ENCODE measurements around the gene LCE1D. TPM values are rescaled to one million over a fixed set of nuclear protein-coding genes. Genes with fewer than 3 reads are reported as not detected.

Gene LCE1D, protein sequence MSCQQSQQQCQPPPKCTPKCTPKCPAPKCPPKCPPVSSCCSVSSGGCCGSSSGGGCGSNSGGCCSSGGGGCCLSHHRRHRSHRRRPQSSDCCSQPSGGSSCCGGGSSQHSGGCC
- not detected in 2 replicates for total RNA-seq

DNA sequence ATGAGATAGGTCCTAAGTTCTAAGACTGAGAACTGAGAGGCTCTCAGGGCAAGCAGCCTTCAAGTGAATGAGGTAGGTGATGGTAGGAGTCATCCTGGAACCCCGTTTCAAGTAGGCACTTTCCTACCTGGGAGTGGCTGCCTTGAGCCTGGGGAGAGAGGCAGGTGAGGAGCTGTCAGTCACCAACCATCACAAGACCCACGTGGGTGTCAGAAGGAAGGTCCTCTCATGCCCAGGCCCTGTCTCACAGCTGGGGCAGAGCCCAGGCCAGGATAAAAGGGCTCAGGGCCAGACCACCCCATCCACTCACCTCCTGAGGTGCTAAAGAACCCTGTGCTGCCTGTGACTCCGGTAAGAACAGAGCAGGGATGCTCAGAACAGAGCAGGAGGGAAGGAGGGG is at the start of gene LCE1D:
Gene LCE1D (plus strand): TSS at position 301 of the 400 bp plus-strand sequence. CDS start 1,074 bp downstream, outside the sequence.

DNA sequence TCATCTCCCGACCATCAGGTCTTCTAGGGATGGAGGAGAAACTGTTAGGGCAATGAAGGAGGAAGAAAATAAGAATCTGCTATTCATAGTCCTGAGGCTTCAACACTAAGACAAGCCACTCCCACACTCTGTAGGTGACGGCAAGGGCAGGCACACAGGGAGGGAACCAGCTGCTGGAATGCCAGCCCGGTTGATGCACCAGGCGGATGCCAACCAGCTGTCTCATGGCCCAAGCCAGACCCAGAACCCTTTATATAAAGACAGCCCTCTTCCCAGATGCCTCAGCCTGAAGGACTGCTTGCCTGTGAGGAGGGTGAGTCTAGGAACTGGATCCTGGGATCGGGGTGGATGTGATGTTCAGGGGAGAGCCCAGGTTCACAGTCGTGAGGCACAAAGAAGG is 38.8 kb upstream of the LCE1D start, which contains the start of gene KPRP:
Gene KPRP (plus strand): TSS at position 279 of the 400 bp plus-strand sequence. CDS start 1,564 bp downstream, outside the sequence.

DNA sequence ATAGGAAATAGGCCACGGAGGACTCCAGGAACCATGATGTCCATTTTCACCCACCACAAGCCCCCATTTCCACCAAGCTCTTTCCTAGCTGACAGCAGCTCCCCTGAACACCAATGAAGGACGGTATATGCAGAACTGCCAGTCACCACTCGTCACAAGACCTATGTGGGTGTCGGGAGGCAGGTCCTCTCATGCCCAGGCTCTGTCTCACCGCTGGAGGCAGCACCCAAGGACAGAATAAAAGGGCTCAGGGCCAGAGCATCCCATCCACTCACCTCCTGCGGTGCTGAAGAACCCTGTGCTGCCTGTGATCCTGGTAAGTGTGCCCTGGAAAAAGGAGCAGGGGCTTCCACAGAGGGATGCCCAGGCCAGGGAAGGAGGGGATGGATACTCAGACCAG is 21.6 kb upstream of the LCE1D start, which contains the start of gene LCE1F:
Gene LCE1F (plus strand): TSS at position 266 of the 400 bp plus-strand sequence. CDS start 1,232 bp downstream, outside the sequence.

DNA sequence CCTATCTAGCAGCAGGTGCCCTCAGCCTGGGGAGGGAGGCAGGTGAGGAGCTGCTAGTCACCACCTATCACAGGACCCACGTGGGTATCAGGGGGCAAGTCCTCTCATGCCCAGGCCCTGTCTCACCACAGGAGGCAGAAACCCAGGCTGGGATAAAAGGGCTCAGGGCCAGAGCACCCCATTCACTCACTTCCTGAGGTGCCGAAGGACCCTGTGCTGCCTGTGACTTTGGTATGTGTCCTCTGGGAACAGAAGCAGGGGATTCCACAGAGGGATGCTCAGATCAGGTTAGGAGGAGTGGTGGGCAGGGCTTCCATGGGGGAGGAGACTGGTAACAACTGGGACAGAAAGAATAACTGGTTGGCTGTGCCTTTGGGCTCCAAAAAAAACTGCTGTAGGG is 10.4 kb upstream of the LCE1D start, which contains the start of gene LCE1E:
Gene LCE1E (plus strand): TSS at position 181 of the 400 bp plus-strand sequence. CDS start 1,043 bp downstream, outside the sequence.

DNA sequence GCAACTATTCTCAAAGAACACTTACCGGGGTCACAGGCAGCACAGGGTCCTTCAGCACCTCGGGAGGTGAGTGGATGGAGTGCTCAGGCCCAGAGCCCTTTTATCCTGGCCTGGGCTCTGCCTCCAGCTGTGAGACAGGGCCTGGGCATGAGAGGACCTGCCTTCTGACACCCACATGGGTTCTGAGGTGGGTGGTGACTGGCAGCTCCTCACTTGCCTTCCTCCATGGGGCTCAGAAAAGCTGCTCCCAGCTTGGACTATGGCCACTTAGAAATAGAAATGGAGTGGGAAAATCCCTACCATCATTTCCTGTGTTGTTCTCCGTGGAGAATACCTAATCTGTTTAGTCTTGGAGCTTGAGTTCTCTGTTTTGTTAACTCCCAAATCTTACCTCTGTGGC is 10.1 kb downstream of the LCE1D start, which contains the start of gene LCE1C:
Gene LCE1C (minus strand): TSS at position 76 of the 400 bp plus-strand sequence. CDS start 1,173 bp downstream, outside the sequence.

DNA sequence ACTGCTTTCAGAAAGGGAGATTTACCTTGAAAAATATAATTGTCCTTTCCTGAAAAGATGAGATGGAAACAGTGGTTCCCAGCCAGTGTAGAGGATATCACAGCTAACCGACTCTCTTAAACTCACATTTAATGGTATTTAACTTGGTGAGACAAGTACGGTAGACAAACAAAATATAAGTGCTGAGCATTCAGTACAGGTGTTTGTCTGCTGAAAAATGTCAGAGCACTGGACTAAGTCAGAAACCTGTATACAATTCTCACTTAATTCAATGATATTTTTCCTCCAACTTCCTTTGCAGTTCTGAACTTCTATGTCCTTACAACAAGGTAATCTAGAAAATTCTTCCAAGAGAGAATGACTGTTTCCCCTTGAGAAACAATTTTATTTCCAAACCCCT is 15.2 kb downstream of the LCE1D start, which contains the start of gene LCE1B:
Gene LCE1B (plus strand): TSS at position 301 of the 400 bp plus-strand sequence. CDS start 476 bp downstream, outside the sequence.

DNA sequence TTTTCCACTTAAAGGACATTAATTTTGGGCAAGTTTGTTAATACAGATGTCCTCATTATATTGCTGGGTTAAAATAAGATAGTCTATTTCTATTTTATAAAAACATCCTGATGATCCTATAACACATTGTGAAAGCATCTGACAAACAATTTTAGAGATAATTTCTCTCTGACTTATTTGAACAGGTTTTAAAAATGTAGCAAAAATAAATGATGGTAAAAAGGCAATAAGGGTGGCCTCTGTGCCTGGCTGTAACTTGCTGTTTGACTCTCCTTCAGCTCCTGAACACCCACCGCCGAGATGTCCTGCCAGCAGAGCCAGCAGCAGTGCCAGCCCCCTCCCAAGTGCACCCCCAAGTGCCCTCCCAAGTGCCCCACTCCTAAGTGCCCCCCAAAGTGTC is 30.7 kb downstream of the LCE1D start, which contains the start of gene LCE1A:
Gene LCE1A (plus strand): TSS at position 301 of the 400 bp plus-strand sequence. CDS start 0 bp downstream, at position 301.

DNA sequence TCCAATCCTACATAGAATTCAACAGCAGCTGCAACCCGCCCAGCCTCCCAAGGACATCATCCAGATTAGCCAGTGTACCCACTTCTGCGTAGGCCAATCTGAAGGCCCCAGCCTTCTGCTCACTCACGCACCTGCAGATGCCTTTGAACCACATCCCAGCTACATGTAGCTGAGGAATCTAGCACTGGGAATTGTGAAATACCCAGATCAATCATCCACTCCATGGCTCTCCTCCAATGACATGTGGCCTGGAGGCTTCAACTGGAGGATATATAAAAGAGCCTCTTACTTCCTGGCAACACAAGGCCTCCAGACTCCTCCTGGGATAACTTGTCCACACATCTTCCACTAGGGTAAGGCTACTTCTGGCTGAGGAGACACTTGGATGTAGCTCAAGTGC is 46.0 kb downstream of the LCE1D start, which contains the start of gene LCE6A:
Gene LCE6A (plus strand): TSS at position 301 of the 400 bp plus-strand sequence. CDS start 665 bp downstream, outside the sequence.

Other genes starting within 250 kb of the LCE1D start
- not detected in 2 replicates for gene LCE3E, start 229.9 kb upstream of the LCE1D start, total RNA-seq
- not detected in 2 replicates for gene LCE3D, start 216.2 kb upstream of the LCE1D start, total RNA-seq
- not detected in 2 replicates for gene LCE3C, start 196.5 kb upstream of the LCE1D start, total RNA-seq
- gene LCE3B, start 182.9 kb upstream of the LCE1D start, total RNA-seq = not detected in 2 replicates
- not detected in 2 replicates for gene LCE3A, start 173.6 kb upstream of the LCE1D start, total RNA-seq
- gene LCE2D, start 133.3 kb upstream of the LCE1D start, total RNA-seq = not detected in 2 replicates
- not detected in 2 replicates for gene LCE2C, start 121.4 kb upstream of the LCE1D start, total RNA-seq
- gene LCE2B, start 110.6 kb upstream of the LCE1D start, total RNA-seq = not detected in 2 replicates
- gene LCE2A, start 98.4 kb upstream of the LCE1D start, total RNA-seq = not detected in 2 replicates
- not detected in 2 replicates for gene LCE4A, start 88.6 kb upstream of the LCE1D start, total RNA-seq
- gene KPRP, start 38.7 kb upstream of the LCE1D start, total RNA-seq = not detected in 2 replicates
- not detected in 2 replicates for gene LCE1F, start 21.6 kb upstream of the LCE1D start, total RNA-seq
- gene LCE1E, start 10.5 kb upstream of the LCE1D start, total RNA-seq = not detected in 2 replicates
- not detected in 2 replicates for gene LCE1C, start 9.9 kb downstream of the LCE1D start, total RNA-seq
- not detected in 2 replicates for gene LCE1B, start 15.2 kb downstream of the LCE1D start, total RNA-seq
- gene LCE1A, start 30.8 kb downstream of the LCE1D start, total RNA-seq = not detected in 2 replicates
- gene LCE6A, start 46.1 kb downstream of the LCE1D start, total RNA-seq = not detected in 2 replicates
- gene LCE7A, start 63.3 kb downstream of the LCE1D start, total RNA-seq = not detected in 2 replicates
- gene SMCP, start 81.6 kb downstream of the LCE1D start, total RNA-seq = not detected in 2 replicates
- gene IVL, start 111.8 kb downstream of the LCE1D start, total RNA-seq = not detected in 2 replicates
- not detected in 2 replicates for gene SPRR5, start 150.5 kb downstream of the LCE1D start, total RNA-seq
- not detected in 2 replicates for gene SPRR4, start 173.9 kb downstream of the LCE1D start, total RNA-seq
- not detected in 2 replicates for gene SPRR1A, start 187.4 kb downstream of the LCE1D start, total RNA-seq
- not detected in 2 replicates for gene SPRR3, start 205.0 kb downstream of the LCE1D start, total RNA-seq
- gene SPRR1B, start 234.5 kb downstream of the LCE1D start, total RNA-seq = not detected in 2 replicates
- gene SPRR2D, start 244.4 kb downstream of the LCE1D start, total RNA-seq = not detected in 2 replicates

All from smooth muscle cell of trachea (primary cell).